Effector CD4-positive, alpha-beta T cell (primary cell): ENCODE results near the gene ZC3H7B.
"Not testable (repeated sequence)": the region's sequence is repeated elsewhere in the genome, so short reads cannot be mapped to it uniquely, and the experiment has no call there.

ENCODE experiments used
- DNase-seq: peaks from one replicate; pipeline ENCODE4 v3.0.0-alpha.2; 2020

Gene ZC3H7B

DNA sequence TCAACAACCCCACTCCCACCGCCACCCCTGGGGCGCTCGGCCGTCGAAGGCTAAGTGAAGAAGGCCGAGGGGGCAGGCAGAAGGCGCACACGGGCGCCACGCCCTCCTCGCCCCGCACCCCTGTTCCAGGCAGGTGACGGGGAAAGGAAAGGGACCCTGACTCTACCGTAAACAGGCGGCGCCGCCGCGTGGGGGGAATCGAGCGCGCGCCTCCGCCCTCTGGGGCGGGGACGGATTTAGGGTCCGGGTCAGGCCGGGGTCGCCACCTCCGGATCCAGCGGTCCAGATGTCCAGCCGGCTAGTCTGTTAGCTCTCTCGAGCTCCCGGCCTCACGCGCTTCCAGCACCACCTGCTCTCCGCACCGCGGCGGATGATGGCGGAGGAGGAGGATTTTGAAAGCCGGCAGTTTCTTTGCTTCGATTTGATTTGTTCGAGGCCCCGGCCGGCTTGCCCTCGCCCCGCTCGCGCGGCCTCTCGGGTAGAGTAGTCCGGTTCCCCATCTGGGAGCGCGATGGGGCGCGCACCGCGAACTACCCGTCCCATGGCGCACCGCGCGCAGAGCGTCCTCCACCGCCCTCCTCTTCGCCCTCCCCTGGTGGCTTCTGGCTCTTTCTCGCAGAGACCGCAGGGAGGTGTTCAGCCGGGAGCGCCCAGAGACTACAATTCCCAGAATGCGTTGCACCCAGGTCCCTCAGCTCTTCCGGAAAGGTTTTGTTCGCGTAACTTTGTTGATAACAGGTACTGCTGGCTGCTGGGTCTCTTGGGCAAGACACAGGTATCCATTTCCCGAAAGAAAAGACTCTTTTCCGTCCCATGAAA, 15.3 kb upstream of the ZC3H7B start, which contains the start of gene RANGAP1:
Gene RANGAP1 (minus strand): TSS at position 368 of the 819 bp plus-strand sequence. CDS start 5,143 bp downstream, outside the sequence.
- peak; percentile 98 for DNase-seq

DNA sequence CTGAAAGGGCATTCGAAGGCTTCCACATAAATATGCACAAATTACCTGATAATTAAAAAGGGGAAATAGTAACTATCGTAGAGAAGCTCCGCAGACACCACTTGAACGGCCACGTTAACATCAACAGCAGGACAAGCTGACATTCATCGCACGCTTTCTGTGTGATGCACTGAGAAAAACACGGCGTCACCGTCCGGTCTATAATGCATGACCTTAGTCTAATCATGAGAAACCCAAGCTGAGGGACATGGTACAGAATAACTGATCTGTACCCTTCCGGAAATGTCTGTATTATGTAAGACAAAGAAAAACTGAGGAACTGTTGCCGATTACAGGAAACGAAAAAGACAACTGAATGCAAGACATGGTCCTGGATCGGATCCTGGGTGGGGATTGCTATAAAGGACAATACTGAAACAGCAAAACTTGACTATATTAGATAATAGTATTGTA, 14.7 kb upstream of the ZC3H7B start:
- peak; percentile 40 for DNase-seq

DNA sequence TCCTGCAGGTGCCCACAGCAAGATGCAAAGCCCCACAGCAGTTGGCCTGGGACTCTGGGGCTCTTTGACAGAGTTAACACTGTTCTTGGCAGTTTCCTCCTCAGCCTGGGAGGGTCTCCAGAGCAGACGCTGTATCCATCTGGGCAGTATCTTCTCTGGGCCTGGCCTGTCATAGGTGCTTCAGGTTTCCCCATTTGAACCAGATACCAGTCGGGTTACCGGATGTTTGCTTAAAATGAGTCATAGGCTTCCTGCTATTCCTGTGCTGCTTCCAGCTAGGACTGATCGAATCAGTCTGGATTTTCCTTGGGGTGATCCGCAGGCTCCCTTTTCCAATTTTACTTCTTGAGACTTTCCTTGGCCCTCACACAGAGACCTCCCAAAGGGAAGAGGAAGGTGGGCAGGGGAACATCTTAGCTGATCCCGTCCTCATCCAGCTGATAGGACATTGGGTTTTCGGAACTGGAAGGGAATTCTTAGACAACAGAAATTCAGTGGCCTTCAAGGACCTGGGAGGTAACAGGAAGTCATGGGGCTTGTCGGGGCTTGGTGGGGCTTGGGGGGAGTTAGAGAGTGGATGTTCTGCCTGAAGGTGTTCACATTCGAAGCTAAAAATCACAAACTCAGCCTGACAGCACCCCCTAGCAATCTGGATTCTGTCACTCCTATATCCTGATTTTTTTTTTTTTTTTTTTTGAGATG, 12.9 kb upstream of the ZC3H7B start:
- DNase-seq: no peak

DNA sequence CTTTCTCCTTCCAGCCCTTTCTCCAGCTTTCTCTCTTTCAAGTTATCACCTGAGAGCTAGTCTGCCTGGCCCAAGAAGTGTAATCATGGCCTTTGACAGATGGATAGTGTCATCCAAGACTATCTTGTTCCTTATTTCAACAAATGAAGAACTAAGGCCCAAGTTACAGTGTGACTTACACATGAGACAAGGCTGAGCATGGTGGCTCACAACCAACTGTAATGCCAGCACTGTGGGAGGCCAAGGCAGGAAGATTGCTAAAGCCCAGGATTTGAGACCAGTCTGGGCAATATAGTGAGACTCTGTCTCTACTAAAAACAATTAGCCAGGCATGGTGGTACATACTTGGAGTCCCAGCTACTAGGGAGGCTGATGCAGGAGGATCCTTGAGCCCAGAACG, 11.7 kb upstream of the ZC3H7B start:
- no peak for DNase-seq

DNA sequence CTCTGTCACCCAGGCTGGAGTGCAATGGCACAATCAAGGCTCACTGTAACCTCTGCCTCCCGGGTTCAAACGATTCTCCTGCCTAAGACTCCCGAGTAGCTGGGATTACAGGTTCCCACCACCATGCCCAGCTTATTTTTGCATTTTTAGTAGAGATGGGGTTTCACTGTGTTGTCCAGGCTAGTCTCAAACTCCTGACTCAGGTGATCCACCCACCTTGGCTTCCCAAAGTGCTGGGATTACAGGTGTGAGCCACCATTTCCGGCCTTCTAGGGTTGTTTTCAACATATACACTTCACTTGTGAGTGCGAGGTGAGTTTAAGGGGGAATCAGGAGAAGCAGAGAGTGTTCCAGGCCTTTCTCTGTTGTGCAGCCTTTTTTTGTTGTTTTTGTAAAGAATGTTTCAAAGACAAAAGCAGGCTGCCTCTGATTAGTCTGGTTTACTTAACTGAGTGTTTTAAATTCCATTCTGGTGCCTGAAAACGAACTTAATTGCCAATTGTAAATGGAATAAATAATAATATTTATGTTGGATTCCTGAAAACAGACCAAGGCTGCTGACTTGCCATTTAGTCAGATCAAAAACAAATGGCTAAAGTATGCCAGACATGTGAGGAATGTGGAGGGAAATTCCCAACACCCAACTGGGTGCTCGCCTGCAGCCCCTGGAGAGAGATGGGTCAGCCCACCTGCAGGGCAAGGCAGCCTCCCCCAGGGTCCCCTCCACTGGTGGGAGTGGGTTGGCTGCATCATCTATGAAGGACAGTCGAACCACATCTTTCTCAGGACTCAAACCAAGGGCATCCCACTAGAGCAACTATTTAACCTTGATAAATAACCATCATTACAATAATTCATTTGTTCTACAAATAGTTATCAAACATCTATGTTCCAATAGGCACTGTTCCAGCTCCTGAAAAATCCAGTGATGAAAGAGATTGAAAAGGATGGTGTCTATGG, 10.8 kb upstream of the ZC3H7B start:
- DNase-seq: no peak

DNA sequence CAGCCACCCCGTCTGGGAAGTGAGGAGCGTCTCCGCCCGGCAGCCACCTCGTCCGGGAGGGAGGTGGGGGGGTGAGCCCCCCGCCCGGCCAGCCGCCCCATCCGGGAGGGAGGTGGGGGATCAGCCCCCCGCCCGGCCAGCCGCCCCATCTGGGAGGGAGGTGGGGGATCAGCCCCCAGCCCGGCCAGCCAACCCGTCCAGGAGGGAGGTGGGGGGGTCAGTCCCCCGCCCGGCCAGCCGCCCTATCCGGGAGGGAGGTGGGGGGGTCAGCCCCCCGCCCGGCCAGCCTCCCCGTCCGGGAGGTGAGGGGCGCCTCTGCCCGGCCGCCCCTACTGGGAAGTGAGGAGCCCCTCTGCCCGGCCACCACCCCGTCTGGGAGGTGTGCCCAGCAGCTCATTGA, 6.5 kb upstream of the ZC3H7B start:
- not testable (repeated sequence) for DNase-seq

DNA sequence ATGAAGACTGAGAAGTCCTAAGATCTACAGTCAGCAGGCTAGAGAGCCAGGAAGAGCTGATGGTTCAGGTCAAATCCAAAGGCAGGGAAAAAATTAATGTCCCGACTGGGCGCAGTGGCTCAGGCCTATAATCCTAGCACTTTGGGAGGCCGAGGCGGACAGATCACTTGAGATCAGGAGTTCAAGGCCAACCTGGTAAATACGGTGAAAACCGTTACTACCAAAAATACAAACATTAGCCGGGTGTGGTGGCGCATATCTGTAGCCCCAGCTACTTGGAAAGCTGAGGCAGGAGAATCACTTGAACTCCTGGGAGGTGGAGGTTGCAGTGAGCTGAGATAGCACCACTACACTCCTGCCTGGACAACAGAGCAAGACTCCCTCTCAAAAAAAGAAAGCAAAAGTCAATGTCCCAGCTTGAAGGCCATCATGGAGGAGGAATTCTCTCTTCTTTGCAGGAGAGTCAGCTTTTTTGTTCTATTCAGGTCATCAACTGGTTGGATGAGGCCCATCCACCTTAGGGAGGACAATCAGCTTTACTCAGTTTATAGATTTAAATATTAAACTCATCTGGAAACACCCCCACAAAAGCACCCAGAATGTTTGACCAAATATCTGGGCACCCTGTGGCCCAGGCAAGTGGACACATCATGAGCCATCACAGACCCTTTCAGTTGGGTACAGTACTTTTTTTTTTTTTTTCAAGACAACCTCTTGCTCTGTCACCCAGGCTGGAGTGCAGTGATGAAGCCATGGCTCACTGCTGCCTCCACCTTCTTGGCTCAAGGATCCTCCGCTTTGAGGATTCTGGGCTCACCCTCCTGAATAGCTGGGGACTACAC, 4.3 kb upstream of the ZC3H7B start:
- DNase-seq: no peak

DNA sequence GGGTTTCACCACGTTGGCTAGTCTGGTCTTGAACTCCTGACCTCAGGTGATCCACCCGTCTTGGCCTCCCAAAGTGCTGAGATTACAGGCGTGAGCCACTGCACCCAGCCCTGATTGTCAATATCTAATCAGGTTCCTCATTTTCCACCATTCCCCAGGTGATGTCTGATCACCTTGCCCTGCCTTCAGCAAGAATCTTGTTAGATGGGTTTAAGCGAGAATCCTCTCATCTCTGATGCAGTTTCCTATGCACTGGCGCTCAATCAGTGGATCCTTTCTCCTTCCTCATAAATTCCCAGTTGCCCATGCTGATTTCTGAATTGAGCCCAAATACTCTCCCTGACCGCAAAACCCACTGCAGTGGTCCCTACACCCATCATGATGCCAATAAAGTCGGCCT, 664 bp upstream of the ZC3H7B start:
- DNase-seq: no peak

DNA sequence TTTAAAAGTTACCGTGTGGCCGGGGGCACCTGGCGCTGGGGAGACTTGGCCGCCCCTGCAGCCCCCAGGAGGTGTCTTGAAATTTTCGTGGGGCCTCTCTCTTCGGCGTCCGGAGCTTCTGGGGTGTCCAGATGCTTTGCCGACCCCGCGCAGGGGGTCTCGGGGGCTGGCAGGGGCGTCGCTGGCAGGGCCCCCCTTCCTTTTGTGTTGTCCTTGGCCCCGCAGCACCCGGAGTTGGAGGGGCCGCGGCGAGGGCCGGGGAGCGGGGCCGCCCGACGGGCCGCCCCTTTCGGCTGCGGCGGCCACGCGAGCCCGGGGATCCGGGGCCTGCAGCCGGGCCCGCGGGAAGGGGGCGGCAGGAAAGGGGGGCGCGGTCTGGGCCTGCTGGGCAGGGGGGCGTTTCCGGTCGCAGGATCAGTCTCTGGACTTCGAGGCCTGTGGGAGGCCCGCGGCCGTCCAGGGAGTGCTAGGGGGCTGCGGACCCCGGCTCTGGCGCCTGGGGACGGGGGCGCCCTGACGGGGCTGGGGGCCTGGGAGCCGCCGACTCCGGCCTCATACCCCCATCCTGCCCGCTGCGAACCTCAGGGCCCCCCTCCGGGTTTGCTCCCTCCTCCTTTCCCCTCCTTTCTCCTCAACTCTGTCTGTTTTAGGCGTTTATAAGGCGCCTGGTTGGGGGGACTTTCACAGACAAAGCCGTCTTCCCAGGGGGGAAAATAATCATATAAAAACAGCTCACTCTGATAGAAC, 869 bp downstream of the ZC3H7B start:
- DNase-seq: no peak

DNA sequence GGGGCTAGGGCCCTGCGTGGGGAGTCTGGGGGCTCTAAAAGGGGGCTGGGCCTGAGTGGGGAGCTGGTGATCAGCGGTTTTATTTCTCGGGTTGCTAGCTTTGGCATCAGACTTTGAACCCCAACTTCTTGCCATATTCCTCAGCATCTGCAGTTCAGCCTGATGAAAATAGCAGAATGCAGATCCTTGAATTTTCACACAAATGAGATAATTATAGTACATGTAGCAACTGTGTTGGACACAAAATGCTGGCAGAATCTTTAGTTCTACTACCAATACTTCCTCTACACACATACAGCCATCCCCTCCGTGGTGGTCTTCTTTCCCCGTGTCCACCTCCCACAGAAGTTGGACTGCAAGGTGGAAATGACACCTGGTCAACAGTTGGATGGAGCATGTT, 1.5 kb downstream of the ZC3H7B start:
- no peak for DNase-seq

DNA sequence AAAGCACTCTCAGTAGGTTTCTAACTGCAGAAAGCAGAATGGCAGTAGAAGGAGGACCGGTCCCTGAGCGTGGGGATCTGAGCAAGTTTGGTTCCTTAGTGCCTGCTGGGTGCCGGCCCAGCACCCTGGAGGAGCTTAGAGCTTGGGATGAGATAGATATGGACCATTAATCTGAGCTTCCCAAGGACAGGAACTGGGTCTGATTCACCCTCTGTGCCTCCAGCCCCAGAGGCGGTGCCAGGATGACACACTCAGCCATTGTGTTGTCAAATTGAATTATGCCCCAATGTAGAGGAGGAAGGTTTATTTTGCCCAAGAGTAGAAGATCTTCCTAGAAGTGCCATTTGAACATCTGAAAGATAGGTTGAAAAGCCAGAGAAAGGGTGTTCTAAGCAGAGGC, 4.3 kb downstream of the ZC3H7B start:
- DNase-seq: no peak

DNA sequence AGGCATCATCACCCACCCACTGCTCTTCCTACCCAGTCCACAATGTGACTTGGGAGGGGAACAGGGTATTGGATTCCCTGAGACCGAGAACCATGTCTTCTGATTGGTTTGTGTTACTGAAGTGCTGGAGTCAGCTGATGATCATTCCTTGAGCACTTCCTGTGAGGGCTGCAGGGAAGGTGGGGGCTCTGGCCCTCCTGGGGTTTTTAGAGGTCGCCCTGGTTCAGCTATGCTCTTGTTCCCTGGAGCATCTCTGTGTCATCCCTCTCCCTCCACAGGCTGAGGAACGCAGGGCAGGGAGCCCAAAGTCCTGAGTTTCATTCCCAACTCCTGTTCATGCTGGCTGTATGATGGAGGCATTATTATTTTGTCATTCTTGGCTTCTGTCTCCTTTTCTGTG, 6.7 kb downstream of the ZC3H7B start:
- no peak for DNase-seq

DNA sequence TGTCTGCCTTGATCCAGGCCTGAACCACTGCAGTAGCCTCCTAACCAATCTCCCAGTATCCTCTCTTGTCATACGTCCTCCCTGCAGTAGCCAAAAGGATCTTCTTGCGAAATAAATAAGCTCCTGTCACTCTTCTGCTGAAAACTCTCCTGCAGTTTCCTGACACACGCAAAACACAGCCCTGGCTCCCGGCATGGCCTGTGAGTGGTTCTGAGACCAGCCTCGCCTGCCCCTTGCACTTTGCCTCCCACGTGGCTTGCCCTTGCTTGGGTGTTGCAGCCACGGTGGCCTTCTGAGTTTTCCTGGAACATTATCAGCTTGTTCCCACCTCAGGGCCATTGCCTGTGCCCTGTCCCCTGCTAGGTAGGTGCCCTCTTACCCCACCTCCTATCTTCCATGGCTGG, 7.2 kb downstream of the ZC3H7B start:
- DNase-seq: no peak

DNA sequence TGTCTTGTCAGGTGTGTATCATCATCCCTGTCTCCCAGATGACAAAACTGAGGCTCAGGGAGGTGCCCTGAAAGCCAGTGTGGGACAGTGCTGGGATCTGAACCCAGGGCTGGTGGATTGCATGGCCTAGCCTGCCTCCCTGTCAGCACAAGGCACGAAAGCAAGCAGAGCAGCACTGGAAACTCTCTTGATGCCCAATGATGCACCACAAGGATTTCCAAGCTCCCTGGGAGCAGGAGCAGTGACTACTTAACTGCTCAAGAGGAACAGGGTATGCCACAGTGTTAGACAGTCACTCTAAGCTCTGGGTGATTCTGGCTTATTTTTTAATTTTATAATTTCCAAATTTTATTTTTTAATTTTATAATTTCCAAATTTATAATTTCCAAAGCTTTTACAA, 9.0 kb downstream of the ZC3H7B start:
- no peak for DNase-seq

DNA sequence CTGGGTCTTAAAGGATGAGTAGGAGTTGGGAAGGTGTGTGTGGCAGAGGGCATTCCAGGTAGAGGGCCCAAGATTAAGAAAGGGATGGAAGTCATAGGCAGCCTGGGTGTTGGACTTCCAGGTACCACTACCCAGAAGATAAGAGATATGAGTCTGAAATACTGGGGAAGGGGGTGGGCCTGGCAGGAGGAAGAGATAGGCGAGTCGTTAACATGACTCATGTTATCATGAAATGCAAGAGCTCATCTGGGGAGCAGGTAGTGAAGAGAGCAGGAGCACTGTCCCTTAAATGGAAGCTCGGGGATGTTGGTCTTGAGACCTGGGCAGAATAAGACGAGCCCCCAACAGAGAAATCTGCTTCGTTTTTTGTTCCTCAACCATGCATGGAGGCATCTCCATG, 10.2 kb downstream of the ZC3H7B start:
- no peak for DNase-seq

DNA sequence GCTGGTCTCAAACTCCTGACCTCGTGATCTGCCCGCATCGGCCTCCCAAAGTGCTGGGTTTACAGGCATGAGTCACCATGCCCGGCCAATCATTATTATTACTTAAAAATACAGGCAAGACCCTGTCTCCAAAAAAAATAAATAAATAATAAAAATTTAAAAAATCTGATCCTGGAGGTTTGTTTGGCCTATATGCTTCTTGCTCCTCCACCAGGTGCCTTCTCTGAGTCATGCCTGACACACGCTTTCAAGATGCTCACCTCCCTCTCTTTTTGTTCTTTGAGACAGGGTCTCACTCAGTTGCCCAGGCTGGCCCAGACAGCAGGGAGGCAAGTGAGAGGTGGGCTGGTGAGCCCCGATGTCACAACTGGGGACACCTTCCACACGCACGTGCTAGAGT, 13.5 kb downstream of the ZC3H7B start:
- DNase-seq: no peak

DNA sequence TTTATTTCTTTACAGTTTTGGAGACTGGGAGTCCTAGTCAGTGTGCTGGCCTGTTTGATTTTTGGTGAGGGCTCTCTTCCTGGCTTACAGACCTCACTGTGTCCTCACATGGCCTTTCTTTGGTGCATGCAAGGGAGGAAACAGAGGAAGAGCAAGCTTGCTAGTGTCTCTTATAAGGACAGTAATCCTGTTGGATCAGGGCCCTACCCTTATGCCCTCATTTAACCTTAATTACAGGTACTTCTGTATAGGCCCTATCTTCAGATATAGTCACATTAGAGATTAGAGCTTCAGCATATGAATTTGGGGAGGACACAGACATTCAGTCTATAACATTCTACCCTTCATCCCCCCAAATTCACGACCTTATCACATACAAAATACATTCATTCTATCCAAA, 14.3 kb downstream of the ZC3H7B start:
- DNase-seq: no peak

DNA sequence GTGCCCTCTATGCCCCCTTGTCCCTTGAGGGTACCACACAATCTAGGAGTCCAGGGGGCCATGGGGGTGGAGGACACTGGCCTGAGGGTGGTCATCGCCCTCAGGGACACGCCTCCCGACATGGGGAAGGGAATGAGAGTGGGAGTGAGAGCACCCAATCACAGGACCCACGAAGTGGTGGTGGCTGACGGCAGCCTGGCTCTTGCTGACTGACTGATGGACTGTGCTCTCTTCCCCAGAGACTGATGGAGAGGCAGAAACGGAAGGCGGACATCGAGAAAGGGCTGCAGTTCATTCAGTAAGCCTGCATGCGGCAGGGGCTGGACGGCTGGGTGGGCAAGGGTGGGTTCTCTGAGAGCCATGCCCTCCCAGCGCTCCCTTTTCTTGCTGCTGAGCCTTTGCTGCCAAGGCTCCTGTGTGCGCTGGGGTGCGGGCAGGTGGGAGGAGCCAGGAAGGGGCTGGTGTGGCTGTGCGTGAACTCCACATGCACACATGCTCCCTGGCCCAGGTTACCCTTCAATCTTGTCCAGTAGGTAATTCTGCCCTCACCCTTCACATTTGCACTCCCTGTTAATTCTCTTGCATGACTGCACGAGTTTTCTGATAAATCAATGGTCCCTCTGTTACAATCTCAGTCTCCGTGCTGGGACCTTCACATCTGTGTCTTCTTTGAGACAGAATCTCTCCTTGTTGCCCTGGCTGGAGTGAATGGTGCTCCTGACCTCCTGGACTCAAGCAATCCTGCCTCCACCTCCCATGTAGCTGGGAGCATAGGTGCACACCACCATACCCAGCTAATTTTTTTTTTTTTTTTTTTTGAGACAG, 19.3 kb downstream of the ZC3H7B start:
- no peak for DNase-seq

DNA sequence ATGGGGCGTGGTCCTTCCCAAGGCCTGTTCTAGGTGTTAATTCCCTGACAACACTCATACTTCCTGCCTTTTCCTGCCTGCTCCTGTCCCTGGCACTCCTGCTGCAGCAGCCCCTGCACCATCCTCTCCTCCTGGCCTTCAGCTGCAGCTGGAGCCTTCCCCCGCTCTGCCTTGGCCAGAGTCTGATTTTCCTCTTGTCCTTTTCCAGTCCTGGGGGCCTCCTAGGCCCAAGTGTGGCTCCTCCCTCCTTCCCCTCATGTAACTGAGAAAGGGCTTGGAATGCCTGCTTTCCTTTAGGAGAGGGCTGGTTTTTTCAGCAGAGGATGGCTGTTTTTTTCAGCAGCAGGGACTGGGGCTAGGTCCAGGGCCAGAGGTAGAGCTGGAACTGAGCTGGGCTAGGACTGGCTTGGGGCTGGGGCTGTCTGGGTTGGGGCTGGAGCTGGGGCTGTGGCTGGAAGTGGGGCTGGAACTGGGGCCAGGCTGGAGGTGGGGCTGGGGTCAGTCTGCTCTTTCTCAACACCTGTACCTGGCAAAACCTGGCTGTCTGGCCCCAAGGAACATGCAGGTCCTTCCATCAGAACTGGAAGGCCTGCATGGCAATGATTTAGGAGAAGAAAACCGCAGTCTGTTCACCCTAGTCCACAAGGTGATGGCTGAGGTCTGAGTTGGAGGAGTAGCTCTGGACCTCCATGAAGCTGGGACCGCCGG, 23.6 kb downstream of the ZC3H7B start:
- DNase-seq: no peak

DNA sequence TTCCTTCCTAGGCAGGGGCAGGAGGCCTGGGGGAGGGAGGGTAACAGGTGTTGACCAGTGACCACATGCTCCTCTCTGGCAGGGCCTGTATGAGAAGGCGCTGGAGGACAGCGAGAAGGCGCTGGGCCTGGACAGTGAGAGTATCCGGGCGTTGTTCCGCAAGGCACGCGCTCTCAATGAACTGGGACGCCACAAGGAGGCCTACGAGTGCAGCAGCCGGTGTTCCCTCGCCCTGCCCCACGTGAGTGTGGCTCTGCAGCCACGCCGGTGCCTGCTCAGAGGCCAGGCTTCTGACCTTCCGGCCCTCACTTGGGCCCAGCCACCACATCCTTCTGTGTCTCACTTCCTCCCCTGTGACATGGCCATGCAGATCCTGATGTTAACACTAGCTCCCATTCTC, 25.8 kb downstream of the ZC3H7B start:
- DNase-seq: no peak
